Endothelial cell (in vitro differentiated cells): ENCODE measurements around the gene CELA2A. TPM values are rescaled to one million over a fixed set of nuclear protein-coding genes. Genes with fewer than 3 reads are reported as not detected.
"Not testable (repeated sequence)": the region's sequence is repeated elsewhere in the genome, so short reads cannot be mapped to it uniquely, and the experiment has no call there.

Experiments used
- DNase-seq: peaks from one replicate; pipeline ENCODE4 v3.0.0; 2021; ENCODE audit warnings: low spot score
- H3K27ac Mint-ChIP-seq: one replicate; pipeline ENCODE4 v1.8.0; 2021; ENCODE audit warnings: mixed read lengths, inconsistent platforms; ENCODE audit not compliant: unreplicated experiment
- H3K27me3 Mint-ChIP-seq: one replicate; pipeline ENCODE4 v1.8.0; 2021; ENCODE audit warnings: mild to moderate bottlenecking, moderate library complexity, mixed read lengths, inconsistent platforms; ENCODE audit not compliant: unreplicated experiment
- H3K36me3 Mint-ChIP-seq: one replicate; pipeline ENCODE4 v1.8.0; 2021; ENCODE audit warnings: mild to moderate bottlenecking, low read depth, mixed read lengths, inconsistent platforms; ENCODE audit not compliant: unreplicated experiment
- H3K4me1 Mint-ChIP-seq: one replicate; pipeline ENCODE4 v1.8.0; 2021; ENCODE audit warnings: mild to moderate bottlenecking, mixed read lengths, inconsistent platforms; ENCODE audit not compliant: unreplicated experiment
- H3K4me3 Mint-ChIP-seq: one replicate; pipeline ENCODE4 v1.8.0; 2021; ENCODE audit warnings: mild to moderate bottlenecking, mixed read lengths, inconsistent platforms; ENCODE audit not compliant: unreplicated experiment
- H3K9me3 Mint-ChIP-seq: one replicate; pipeline ENCODE4 v1.8.0; 2021; ENCODE audit warnings: mixed read lengths, inconsistent platforms; ENCODE audit not compliant: unreplicated experiment
- CTCF ChIP-seq: fragments of 200-600 bp; sonication (generic); IDR thresholded peaks from one replicate; pipeline ENCODE4 v1.5.0; 2021; ENCODE audit warnings: antibody characterized with exemption; ENCODE audit not compliant: unreplicated experiment
- total RNA-seq: library from RNA; stranded (reverse); fragmentation: NEBNext Ultra II Directional; extraction: Animal tissue kit (Norgen Biotek cat#: 25700); gene quantifications from one replicate; pipeline ENCODE4 v1.2.1, GENCODE V29; 2021; ENCODE audit not compliant: unreplicated experiment

Gene CELA2A
- total RNA-seq, 1 donor from 2014 or later: not detected

GRCh38 chr1:15460708-15461095 is 4.2 kb downstream of the CELA2A start:
- Mint-ChIP-seq H3K27me3 (peaks cover 3% of the 10 kb centered on the region), H3K36me3 (no peaks in the 10 kb centered on the region), H3K4me3 (no peak overlapping the region), H3K9me3 (no peaks in the 10 kb centered on the region), H3K4me1 (peaks cover 7% of the 10 kb centered on the region), H3K27ac (no peak overlapping the region)
- TF ChIP-seq CTCF: no peak
- DNase-seq: no peak

GRCh38 chr1:15463064-15463800 is 6.7 kb downstream of the CELA2A start:
- not testable (repeated sequence) for H3K4me3 Mint-ChIP-seq, H3K9me3 Mint-ChIP-seq, H3K27me3 Mint-ChIP-seq, H3K4me1 Mint-ChIP-seq, DNase-seq, H3K27ac Mint-ChIP-seq, H3K36me3 Mint-ChIP-seq

- H3K9me3 Mint-ChIP-seq, H3K36me3 Mint-ChIP-seq, H3K4me3 Mint-ChIP-seq, H3K27ac Mint-ChIP-seq, H3K27me3 Mint-ChIP-seq, H3K4me1 Mint-ChIP-seq, DNase-seq: not testable (repeated sequence)
Observed at GRCh38 chr1:15463926-15464322, 7.4 kb downstream of the CELA2A start.

GRCh38 chr1:15465674-15466073 is 9.1 kb downstream of the CELA2A start:
- Mint-ChIP-seq H3K4me3 (no peak overlapping the region), H3K9me3 (no peaks in the 10 kb centered on the region), H3K27ac (no peak overlapping the region), H3K36me3 (no peaks in the 10 kb centered on the region), H3K4me1 (peaks cover 2% of the 10 kb centered on the region), H3K27me3 (no peaks in the 10 kb centered on the region)
- no peak for DNase-seq
- no peak for TF ChIP-seq CTCF

- not testable (repeated sequence) for H3K27ac Mint-ChIP-seq, H3K9me3 Mint-ChIP-seq, H3K4me1 Mint-ChIP-seq, H3K27me3 Mint-ChIP-seq, DNase-seq, H3K36me3 Mint-ChIP-seq, H3K4me3 Mint-ChIP-seq
Observed at GRCh38 chr1:15466955-15467625, 10.6 kb downstream of the CELA2A start.

- H3K9me3 Mint-ChIP-seq: no peaks in the 10 kb centered on the region
- no peaks in the 10 kb centered on the region for H3K4me1 Mint-ChIP-seq
- DNase-seq: no peak
- no peaks in the 10 kb centered on the region for H3K27me3 Mint-ChIP-seq
- no peak overlapping the region for H3K4me3 Mint-ChIP-seq
- TF ChIP-seq CTCF: no peak
- no peak overlapping the region for H3K27ac Mint-ChIP-seq
- no peaks in the 10 kb centered on the region for H3K36me3 Mint-ChIP-seq
Observed at GRCh38 chr1:15468145-15468544, 11.6 kb downstream of the CELA2A start.
